Stimulated activated CD4-positive, alpha-beta T cell treated with anti-CD3 and anti-CD28 coated beads, Interleukin-12 subunit alpha, Interleukin-12 subunit beta, amount 100 ng/mL, for 48 hours (primary cell): ENCODE data around the gene MED16.
"Not testable (repeated sequence)": the region's sequence is repeated elsewhere in the genome, so short reads cannot be mapped to it uniquely, and the experiment has no call there.

Experiments
- DNase-seq, 3 donors: peaks; one replicate each; pipeline ENCODE4 v3.0.0-alpha.2; 2020; ENCODE audit warnings: low read depth in 2 of 3, low spot score in 1 of 3

Gene MED16

DNA sequence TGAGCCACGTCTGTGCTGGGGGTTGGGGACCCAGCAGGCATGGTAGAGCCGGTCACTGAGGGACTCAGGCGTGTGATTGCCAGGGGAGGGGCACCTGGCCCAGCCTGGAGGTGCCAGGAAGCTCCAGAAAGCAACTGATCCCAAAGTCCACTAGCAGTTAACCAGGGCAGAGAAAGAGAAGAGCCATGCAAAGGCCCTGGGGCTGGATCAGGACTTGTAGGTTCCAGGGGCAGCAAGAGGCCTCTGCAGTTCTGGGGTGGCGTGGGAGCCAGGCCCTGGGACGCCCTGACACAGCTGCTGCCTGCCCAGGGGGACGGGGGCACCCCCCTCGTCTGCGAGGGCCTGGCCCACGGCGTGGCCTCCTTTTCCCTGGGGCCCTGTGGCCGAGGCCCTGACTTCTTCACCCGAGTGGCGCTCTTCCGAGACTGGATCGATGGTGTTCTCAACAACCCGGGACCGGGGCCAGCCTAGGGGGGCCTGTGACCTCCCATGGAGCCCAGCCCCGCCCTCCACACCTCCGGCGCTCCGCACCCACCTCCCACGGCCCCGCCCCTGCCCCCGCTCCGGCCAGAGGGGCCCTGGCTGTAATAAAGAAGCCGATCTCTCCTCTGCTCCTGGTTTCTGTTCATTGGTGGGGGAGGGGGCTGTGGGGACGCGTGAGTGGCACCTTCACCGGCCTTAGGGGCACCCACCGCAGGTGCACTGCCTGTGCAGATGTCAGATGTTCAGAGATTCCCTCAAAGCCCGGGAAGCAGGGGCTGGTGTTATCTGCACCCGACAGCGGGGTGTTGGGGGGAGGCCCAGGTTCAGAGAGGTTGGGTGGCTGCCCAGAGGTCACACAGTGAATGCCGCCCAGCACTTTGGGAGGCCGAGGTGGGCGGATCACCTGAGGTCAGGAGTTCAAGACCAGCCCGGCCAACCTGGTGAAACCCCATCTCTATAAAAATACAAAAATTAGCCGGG, 61.3 kb downstream of the MED16 start:
- DNase-seq: no peak

DNA sequence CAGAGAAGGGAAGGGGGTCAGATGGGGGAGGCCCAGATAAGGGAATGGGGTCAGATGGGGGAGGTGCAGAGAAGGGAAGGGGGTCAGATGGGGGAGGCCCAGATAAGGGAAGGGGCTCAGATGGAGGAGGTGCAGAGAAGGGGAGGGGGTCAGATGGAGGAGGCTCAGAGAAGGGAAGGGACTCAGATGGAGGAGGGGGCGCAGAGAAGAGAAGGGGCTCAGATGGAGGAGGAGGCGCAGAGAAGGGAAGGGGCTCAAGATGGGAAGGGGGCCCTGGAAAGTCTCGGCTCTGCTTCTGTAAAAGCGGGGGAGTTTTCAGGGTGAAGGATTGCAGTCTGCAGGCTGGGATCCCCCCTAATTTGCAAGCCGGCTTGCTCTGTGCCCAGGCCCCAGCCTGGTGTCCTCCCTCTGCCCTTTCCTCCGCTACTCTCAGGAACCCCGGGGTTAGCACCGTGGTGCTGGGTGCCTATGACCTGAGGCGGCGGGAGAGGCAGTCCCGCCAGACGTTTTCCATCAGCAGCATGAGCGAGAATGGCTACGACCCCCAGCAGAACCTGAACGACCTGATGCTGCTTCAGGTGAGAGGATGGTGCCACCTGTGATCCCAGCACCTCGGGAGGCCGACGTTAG, 63.7 kb downstream of the MED16 start:
- DNase-seq: no peak

GRCh38 chr19:827710-828321, 65.2 kb downstream of the MED16 start, which contains the start of gene AZU1:
Gene AZU1, plus strand, starts transcription at chr19:827837. Its CDS starts 10 bp downstream, at chr19:827847.
- DNase-seq: no peak

DNA sequence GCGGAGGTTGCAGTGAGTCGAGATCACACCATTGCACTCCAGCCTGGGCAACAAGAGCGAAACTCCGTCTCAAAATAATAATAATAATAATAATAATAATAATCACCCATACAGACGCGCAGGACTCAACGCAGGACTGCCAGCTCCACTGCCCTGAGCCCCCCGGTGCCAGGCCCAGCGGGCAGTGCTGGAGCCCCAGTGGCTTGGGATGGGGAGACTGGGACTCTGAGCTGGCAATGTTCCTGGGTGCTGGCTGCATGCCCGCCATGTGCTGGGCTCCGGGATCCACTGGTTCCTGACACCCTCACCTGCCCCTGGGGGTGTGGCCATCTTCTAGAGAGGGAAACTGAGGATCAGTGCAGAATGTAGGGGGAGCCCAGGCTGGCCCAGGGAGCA, 65.7 kb downstream of the MED16 start:
- DNase-seq: no peak

DNA sequence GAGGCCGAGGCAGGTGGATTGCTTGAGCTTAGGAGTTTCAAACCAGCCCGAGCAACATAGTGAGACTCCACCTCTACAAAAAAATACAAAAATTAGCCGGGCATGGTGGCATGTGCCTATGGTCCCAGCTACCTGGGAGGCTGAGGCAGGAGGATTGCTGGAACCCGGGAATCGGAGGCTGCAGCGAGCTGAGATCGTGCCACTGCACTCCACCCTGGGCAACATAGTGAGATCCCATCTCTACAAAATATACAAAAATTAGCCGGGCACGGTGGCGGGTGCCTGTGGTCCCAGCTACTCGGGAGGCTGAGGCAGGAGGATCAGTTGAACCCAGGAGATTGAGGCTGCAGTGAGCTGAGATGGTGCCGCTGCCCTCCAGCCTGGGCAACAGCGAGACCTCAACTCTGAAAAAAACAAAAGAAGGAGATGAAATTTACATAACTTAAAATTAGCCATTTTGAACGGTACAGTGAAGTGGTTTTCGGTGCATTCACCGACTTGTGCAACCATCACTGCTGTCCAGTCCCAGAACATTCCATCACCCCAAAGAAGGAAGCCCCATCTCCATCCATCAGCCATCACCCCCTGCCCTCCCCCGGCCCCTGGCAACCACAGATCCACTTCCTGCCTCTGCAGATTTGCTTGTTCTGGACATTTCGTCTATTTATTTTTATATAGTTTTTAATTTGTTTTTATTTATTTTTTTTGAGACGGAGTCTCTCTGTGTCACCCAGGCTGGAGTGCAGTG, 66.9 kb downstream of the MED16 start:
- DNase-seq: no peak

- no peak for DNase-seq
Measured at GRCh38 chr19:824885-825284, 68.1 kb downstream of the MED16 start.

GRCh38 chr19:823565-824121, 69.3 kb downstream of the MED16 start:
- no peak for DNase-seq

GRCh38 chr19:821825-822503, 71.0 kb downstream of the MED16 start, which contains the start of gene PLPPR3:
Gene PLPPR3, minus strand, starts transcription at chr19:821955. Its CDS starts 396 bp downstream, at chr19:821559.
- DNase-seq: no peak

DNA sequence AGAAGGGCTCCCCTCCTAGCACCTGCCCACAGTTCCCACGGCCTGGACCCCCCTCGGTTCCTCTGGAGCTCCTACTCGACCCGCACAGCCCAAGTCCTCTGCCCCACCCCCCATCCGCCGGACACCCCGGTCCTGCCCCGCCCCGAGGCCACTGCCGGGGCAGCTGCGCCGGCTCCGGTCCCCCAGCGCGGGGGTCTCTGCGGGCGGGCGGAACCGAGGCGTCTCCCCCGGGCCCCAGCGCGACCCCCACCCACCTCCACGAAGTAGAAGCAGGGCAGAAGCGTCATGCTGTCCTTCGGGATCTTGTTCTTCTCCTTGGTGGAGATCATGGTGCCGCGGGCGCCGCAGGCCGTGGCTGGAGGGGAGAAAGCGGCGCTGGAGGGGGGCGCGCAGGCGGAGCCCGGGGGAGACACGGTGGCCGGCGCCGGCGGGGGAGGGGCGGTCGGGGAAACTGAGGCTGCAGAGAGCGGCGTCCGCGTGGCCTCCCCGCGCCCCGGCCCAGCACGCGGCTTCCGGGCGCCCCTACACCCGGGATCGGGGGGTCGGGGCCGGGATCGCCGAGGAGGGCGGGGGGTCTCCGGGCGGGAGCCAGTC, 71.7 kb downstream of the MED16 start:
- no peak for DNase-seq

GRCh38 chr19:820212-820611, 72.8 kb downstream of the MED16 start:
- not testable (repeated sequence) for DNase-seq
